AG09309 (cell line): ENCODE measurements around the gene GUCY1A1.

ENCODE experiments used
- DNase-seq: peaks from one replicate; pipeline ENCODE4 v3.0.0-alpha.2; 2010; ENCODE audit warnings: low read depth
- H3K4me3 ChIP-seq: 2 replicates; pipeline ENCODE4 v1.5.1; 2011; ENCODE audit warnings: mild to moderate bottlenecking, low read depth, low read length, moderate library complexity; ENCODE audit not compliant: control insufficient read depth
- TF ChIP-seq, protein P1 (sequence below): IDR thresholded peaks from 2 replicates; pipeline ENCODE4 v1.5.1; 2011; ENCODE audit warnings: mild to moderate bottlenecking, low read depth, low read length, inconsistent platforms; ENCODE audit not compliant: insufficient read depth, control insufficient read depth; ENCODE audit errors: missing control alignments

GUCY1A1 gene

GRCh38 chr4:155706147-155706546 is 39.5 kb downstream of the GUCY1A1 start:
- TF ChIP-seq, protein P1, sequence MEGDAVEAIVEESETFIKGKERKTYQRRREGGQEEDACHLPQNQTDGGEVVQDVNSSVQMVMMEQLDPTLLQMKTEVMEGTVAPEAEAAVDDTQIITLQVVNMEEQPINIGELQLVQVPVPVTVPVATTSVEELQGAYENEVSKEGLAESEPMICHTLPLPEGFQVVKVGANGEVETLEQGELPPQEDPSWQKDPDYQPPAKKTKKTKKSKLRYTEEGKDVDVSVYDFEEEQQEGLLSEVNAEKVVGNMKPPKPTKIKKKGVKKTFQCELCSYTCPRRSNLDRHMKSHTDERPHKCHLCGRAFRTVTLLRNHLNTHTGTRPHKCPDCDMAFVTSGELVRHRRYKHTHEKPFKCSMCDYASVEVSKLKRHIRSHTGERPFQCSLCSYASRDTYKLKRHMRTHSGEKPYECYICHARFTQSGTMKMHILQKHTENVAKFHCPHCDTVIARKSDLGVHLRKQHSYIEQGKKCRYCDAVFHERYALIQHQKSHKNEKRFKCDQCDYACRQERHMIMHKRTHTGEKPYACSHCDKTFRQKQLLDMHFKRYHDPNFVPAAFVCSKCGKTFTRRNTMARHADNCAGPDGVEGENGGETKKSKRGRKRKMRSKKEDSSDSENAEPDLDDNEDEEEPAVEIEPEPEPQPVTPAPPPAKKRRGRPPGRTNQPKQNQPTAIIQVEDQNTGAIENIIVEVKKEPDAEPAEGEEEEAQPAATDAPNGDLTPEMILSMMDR: no peak
- DNase-seq: no peak
- no peak overlapping the region for H3K4me3 ChIP-seq

DNA sequence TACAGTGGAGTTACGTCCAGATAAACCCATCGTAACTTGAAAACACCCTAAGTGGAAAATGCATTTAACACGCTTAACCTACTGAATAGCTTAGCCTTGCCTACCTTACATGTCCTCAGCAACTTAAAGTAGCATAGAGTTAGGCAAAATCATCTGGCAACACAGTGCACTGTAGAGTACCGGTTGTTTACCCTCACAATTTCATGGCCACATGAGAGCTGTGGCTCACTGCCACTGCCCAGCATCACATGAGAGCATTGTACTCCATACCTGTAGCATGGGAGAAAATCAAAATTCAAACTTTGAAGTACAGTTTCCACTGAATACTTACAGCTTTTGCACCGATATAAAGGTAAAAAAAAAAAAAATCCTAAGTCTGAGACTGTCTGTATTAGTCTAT is 40.6 kb downstream of the GUCY1A1 start:
- no peak for DNase-seq
- TF ChIP-seq, protein P1: no peak
- H3K4me3 ChIP-seq: no peak overlapping the region

DNA sequence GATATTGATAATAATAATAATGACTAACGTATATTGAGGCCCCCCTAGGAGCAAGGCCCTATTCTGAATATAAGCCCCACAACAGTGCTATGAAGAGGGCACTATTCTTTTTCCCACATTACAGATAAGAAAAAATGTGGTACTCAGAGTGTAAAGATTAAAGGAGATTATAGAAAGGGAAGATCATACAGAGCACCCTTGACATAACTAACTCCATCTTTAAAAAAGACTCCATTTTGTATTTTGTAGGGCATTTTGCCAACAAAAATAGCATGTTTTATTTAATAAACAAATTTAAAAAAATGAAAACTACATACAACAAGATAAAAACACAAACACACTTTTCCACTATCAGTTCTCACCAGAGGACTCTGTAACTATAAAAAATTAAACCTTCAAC is 42.1 kb downstream of the GUCY1A1 start:
- no peak overlapping the region for H3K4me3 ChIP-seq
- no peak for DNase-seq
- TF ChIP-seq, protein P1: no peak

- DNase-seq: no peak
- TF ChIP-seq, protein P1: no peak
- no peak overlapping the region for H3K4me3 ChIP-seq
These were observed 43.3 kb downstream of the GUCY1A1 start for GRCh38 chr4:155709918-155710317.

DNA sequence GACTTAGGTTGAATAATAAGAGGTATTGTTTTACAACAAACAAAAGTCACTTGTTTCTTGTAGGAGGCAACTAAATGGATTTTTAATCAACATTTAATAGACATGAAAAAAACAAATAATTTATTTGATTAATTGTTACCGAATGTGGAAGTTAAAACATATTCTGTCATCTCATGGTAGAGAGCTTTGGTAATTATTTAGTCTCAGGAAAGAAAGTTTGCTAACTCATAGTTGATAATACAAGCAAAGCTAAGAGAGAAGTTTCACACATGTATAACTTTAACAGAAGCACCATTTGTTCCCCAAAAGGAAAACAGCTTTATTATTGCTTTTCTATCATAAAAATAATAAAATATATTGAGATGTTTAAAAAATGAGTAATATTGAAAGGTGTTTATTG is 44.9 kb downstream of the GUCY1A1 start:
- no peak overlapping the region for H3K4me3 ChIP-seq
- no peak for DNase-seq
- TF ChIP-seq, protein P1: no peak

DNA sequence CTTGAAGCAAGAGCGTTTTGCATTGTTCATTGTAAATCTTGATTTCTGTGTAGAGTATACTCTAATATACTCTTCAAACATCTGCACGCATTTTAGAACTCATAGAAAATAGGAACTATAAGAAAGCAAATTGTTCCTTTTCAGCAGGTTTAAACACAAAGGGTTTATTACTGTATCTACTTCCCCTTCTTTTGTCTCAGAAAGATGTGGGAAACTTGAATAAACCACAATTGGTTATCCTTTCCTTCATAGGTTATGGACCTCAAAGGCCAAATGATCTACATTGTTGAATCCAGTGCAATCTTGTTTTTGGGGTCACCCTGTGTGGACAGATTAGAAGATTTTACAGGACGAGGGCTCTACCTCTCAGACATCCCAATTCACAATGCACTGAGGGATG is 46.2 kb downstream of the GUCY1A1 start:
- H3K4me3 ChIP-seq: no peak overlapping the region
- TF ChIP-seq, protein P1: no peak
- no peak for DNase-seq

GRCh38 chr4:155713911-155714310 is 47.3 kb downstream of the GUCY1A1 start:
- DNase-seq: no peak
- no peak overlapping the region for H3K4me3 ChIP-seq
- TF ChIP-seq, protein P1: no peak
